GM13976 (cell line): ENCODE results near the gene RSPH9.

Source experiments
- DNase-seq: peaks from one replicate; pipeline ENCODE4 v3.0.0; 2012; ENCODE audit warnings: low spot score
- CTCF ChIP-seq: IDR thresholded peaks from 2 replicates; pipeline ENCODE4 v1.5.1; 2012; ENCODE audit warnings: borderline replicate concordance, mild to moderate bottlenecking; ENCODE audit not compliant: insufficient read depth; ENCODE audit errors: extremely low read depth, missing control alignments, control extremely low read depth
- in situ Hi-C: fragments of 300-500 bp; cut with MboI; formaldehyde crosslinking; loops from one replicate; pipeline ENCODE4 v1.12.0; 2022; ENCODE audit warnings: low sequenced_read_pairs, mixed read lengths, inconsistent platforms; ENCODE audit not compliant: unreplicated experiment

RSPH9 gene

GRCh38 chr6:43705996-43706395 is 61.2 kb downstream of the RSPH9 start:
- TF ChIP-seq CTCF = no peak
- in situ Hi-C loops = no loop called here
- no peak for DNase-seq

GRCh38 chr6:43706788-43707187 is 62.0 kb downstream of the RSPH9 start:
- no peak for TF ChIP-seq CTCF
- no peak for DNase-seq
- in situ Hi-C loops = no loop called here

GRCh38 chr6:43707269-43707668 is 62.4 kb downstream of the RSPH9 start:
- no peak for TF ChIP-seq CTCF
- in situ Hi-C loops = no loop called here
- no peak for DNase-seq

- in situ Hi-C loops = no loop called here
- no peak for TF ChIP-seq CTCF
These were observed 62.9 kb downstream of the RSPH9 start for GRCh38 chr6:43707767-43708166.

GRCh38 chr6:43708860-43709653 is 64.2 kb downstream of the RSPH9 start:
- in situ Hi-C loops = no loop called here
- DNase-seq = no peak
- no peak for TF ChIP-seq CTCF

More at GRCh38 chr6:43707767-43708166, 62.9 kb downstream of the RSPH9 start:
- DNase-seq = no peak

- no peak for DNase-seq
- TF ChIP-seq CTCF = no peak
- in situ Hi-C loops = no loop called here
These were observed 64.9 kb downstream of the RSPH9 start for GRCh38 chr6:43709654-43710303.

GRCh38 chr6:43710576-43710975 is 65.7 kb downstream of the RSPH9 start:
- in situ Hi-C loops = no loop called here
- TF ChIP-seq CTCF = no peak
- DNase-seq = no peak
